ENCODE results near the gene EDEM2.

GRCh38 chr20:35092524-35093266 lies 54.4 kb downstream of the EDEM2 start, which contains the start of gene TRPC4AP:
- TF ChIP-seq, protein P1, sequence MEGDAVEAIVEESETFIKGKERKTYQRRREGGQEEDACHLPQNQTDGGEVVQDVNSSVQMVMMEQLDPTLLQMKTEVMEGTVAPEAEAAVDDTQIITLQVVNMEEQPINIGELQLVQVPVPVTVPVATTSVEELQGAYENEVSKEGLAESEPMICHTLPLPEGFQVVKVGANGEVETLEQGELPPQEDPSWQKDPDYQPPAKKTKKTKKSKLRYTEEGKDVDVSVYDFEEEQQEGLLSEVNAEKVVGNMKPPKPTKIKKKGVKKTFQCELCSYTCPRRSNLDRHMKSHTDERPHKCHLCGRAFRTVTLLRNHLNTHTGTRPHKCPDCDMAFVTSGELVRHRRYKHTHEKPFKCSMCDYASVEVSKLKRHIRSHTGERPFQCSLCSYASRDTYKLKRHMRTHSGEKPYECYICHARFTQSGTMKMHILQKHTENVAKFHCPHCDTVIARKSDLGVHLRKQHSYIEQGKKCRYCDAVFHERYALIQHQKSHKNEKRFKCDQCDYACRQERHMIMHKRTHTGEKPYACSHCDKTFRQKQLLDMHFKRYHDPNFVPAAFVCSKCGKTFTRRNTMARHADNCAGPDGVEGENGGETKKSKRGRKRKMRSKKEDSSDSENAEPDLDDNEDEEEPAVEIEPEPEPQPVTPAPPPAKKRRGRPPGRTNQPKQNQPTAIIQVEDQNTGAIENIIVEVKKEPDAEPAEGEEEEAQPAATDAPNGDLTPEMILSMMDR (IDR thresholded peaks at IDR 0.05) = peak; percentile 96 to 98 (median 97)
- TF ChIP-seq EP300 (IDR thresholded peaks at IDR 0.05) (no peak), POLR2A (IDR thresholded peaks at IDR 0.05; ENCODE audit: low read depth) (peak; percentile 26)

All from esophagus muscularis mucosa (tissue), 4 donors.